ENCODE measurements around the gene ANKS1B.

ANKS1B gene

DNA sequence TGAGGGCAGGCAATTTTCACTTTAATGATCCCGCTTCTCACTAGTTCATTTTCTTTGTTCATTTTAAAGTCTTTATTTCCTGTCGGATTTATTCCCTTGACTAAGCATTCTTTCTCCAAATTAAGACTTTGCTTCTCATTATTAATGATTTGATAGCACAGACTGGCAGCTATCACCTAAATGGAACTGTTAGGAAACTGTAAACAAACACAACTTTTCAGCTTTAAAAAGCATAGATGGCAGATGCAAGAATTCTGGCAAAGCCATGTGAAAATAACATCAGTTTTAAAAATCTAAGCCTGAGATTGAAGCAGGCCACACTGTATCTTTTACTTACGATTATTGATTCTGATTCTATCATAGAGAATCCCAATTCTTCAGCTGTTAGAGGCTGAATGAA, 225.7 kb downstream of the ANKS1B start:
- Histone ChIP-seq H3K27me3 (ENCODE audit: insufficient read depth, low read length, poor library complexity, severe bottlenecking) (no peaks in the 10 kb centered on the region), H3K9me2 (replicated peaks; ENCODE audit: low read depth, low read length) (no peaks in the 10 kb centered on the region), H3K79me2 (ENCODE audit: insufficient read depth, low read length) (no peaks in the 10 kb centered on the region), H2AFZ (ENCODE audit: low read length) (no peak overlapping the region), H3K9ac (ENCODE audit: low read depth, low read length, poor library complexity, severe bottlenecking) (no peak overlapping the region), H3K4me1 (ENCODE audit: insufficient read depth, low read length, poor library complexity, severe bottlenecking) (no peaks in the 10 kb centered on the region), H3F3A (ENCODE audit: low read depth) (no peaks in the 10 kb centered on the region), H3K9me3 (ENCODE audit: insufficient read depth, low read depth, low read length) (no peaks in the 10 kb centered on the region), H3K4me2 (ENCODE audit: low read depth, low read length, poor library complexity, severe bottlenecking) (no peak overlapping the region), H4K20me1 (ENCODE audit: insufficient read depth, low read length, poor library complexity, severe bottlenecking) (no peaks in the 10 kb centered on the region), H3K4me3 (ENCODE audit: low read length, poor library complexity, severe bottlenecking) (no peak overlapping the region), H3K36me3 (ENCODE audit: insufficient read depth, low read length) (no peaks in the 10 kb centered on the region)
- TF ChIP-seq EZH2phosphoT487 (IDR thresholded peaks at IDR 0.05; ENCODE audit: borderline replicate concordance) = no peak
- TF ChIP-seq, protein P1, sequence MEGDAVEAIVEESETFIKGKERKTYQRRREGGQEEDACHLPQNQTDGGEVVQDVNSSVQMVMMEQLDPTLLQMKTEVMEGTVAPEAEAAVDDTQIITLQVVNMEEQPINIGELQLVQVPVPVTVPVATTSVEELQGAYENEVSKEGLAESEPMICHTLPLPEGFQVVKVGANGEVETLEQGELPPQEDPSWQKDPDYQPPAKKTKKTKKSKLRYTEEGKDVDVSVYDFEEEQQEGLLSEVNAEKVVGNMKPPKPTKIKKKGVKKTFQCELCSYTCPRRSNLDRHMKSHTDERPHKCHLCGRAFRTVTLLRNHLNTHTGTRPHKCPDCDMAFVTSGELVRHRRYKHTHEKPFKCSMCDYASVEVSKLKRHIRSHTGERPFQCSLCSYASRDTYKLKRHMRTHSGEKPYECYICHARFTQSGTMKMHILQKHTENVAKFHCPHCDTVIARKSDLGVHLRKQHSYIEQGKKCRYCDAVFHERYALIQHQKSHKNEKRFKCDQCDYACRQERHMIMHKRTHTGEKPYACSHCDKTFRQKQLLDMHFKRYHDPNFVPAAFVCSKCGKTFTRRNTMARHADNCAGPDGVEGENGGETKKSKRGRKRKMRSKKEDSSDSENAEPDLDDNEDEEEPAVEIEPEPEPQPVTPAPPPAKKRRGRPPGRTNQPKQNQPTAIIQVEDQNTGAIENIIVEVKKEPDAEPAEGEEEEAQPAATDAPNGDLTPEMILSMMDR (conservative IDR thresholded peaks at IDR 0.05; ENCODE audit: low read length) = no peak

GRCh38 chr12:99752740-99753139, 232.0 kb downstream of the ANKS1B start:
- Histone ChIP-seq H4K20me1 (ENCODE audit: insufficient read depth, low read length, poor library complexity, severe bottlenecking) (no peaks in the 10 kb centered on the region), H3K4me2 (ENCODE audit: low read depth, low read length, poor library complexity, severe bottlenecking) (no peak overlapping the region), H3K4me1 (ENCODE audit: insufficient read depth, low read length, poor library complexity, severe bottlenecking) (no peaks in the 10 kb centered on the region), H3K9me2 (replicated peaks; ENCODE audit: low read depth, low read length) (no peaks in the 10 kb centered on the region), H3F3A (ENCODE audit: low read depth) (no peaks in the 10 kb centered on the region), H3K36me3 (ENCODE audit: insufficient read depth, low read length) (no peaks in the 10 kb centered on the region), H3K9ac (ENCODE audit: low read depth, low read length, poor library complexity, severe bottlenecking) (no peak overlapping the region), H3K4me3 (ENCODE audit: low read length, poor library complexity, severe bottlenecking) (no peak overlapping the region), H2AFZ (ENCODE audit: low read length) (no peak overlapping the region), H3K79me2 (ENCODE audit: insufficient read depth, low read length) (no peaks in the 10 kb centered on the region), H3K9me3 (ENCODE audit: insufficient read depth, low read depth, low read length) (no peaks in the 10 kb centered on the region), H3K27me3 (ENCODE audit: insufficient read depth, low read length, poor library complexity, severe bottlenecking) (no peaks in the 10 kb centered on the region)
- no peak for TF ChIP-seq EZH2phosphoT487 (IDR thresholded peaks at IDR 0.05; ENCODE audit: borderline replicate concordance)
- TF ChIP-seq, protein P1 (conservative IDR thresholded peaks at IDR 0.05; ENCODE audit: low read length) = no peak

GRCh38 chr12:99746538-99746937, 238.2 kb downstream of the ANKS1B start:
- Histone ChIP-seq H3K4me3 (ENCODE audit: low read length, poor library complexity, severe bottlenecking) (no peak overlapping the region), H3K4me2 (ENCODE audit: low read depth, low read length, poor library complexity, severe bottlenecking) (no peak overlapping the region), H3K4me1 (ENCODE audit: insufficient read depth, low read length, poor library complexity, severe bottlenecking) (no peaks in the 10 kb centered on the region), H2AFZ (ENCODE audit: low read length) (no peak overlapping the region), H3K36me3 (ENCODE audit: insufficient read depth, low read length) (no peaks in the 10 kb centered on the region), H4K20me1 (ENCODE audit: insufficient read depth, low read length, poor library complexity, severe bottlenecking) (no peaks in the 10 kb centered on the region), H3K27me3 (ENCODE audit: insufficient read depth, low read length, poor library complexity, severe bottlenecking) (no peaks in the 10 kb centered on the region), H3F3A (ENCODE audit: low read depth) (no peaks in the 10 kb centered on the region), H3K79me2 (ENCODE audit: insufficient read depth, low read length) (no peaks in the 10 kb centered on the region), H3K9me2 (replicated peaks; ENCODE audit: low read depth, low read length) (no peaks in the 10 kb centered on the region), H3K9ac (ENCODE audit: low read depth, low read length, poor library complexity, severe bottlenecking) (no peak overlapping the region), H3K9me3 (ENCODE audit: insufficient read depth, low read depth, low read length) (no peaks in the 10 kb centered on the region)
- TF ChIP-seq, protein P1 (conservative IDR thresholded peaks at IDR 0.05; ENCODE audit: low read length) = no peak
- TF ChIP-seq EZH2phosphoT487 (IDR thresholded peaks at IDR 0.05; ENCODE audit: borderline replicate concordance) = no peak
